HG02938 (cell line): ENCODE results near the gene NOL6.
"Not testable (repeated sequence)": the region's sequence is repeated elsewhere in the genome, so short reads cannot be mapped to it uniquely, and the experiment has no call there.

Experiments used
- ATAC-seq: cut with Tn5 transposase; IDR thresholded peaks from one replicate; pipeline ENCODE4 v1.9.1; 2021; ENCODE audit warnings: mild to moderate bottlenecking, moderate library complexity; ENCODE audit not compliant: unreplicated experiment

Gene NOL6

DNA sequence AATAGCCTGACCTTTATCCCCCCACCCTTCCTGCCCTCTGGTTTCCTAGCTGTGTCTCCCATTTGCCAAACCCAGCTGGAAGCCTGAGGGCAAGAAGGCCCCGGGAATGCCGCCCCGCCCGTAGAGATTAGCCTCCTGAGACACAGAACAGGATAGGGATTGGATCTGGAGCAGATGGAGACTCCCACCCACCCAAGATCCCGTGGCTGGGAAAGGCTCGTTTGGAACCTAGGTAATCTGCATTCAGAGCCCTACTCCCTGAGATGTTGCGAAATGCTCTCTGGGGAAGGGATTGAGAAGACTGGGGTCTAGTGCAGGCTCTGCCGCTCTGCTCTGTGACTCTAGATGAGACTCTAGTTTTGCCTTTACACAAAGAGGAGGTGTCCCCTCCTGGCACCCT lies 37.3 kb downstream of the NOL6 start:
- ATAC-seq = no peak

- no peak for ATAC-seq
Measured at GRCh38 chr9:33435821-33436277, 37.9 kb downstream of the NOL6 start.

- ATAC-seq = no peak
Measured at GRCh38 chr9:33434317-33435105, 39.2 kb downstream of the NOL6 start.

- no peak for ATAC-seq
Measured at GRCh38 chr9:33433871-33434270, 39.9 kb downstream of the NOL6 start.

DNA sequence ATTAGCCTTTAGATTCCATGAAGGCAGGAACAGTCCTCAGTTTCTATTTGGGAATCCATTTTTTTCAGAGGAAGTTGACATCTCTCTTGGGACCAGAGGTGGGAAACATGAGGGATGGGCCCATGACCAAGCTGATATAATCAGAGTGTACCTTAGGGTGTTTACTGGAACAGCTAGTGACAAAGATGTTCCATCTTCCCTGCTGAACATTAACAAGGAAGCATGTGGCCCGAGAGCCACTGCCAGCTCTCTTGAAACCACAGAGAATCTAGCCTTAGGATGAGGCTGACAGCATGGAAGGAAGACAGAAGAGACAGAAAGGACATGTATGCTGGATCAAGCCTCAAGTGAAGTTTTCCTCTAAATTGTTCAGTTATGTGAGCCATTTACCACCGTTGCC lies 42.3 kb downstream of the NOL6 start:
- no peak for ATAC-seq

DNA sequence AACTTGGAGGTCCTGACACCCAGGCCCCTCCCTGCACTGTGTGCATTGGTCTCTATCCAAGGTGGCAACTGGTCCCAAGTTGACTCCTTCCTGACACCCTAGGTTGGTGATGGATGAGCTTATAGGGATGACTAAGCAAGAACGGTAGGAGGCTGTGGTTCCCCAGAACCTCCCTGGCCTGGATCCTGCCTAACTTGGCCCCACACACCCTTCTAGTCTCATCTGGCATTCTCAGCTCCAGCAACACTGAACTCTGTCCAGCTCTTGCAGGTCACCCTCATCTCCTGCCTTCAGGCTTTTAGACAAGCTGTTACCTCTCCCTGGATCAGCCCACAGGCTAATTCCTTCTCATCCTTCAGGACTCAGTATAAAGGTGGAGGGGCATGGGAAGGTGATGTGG lies 42.8 kb downstream of the NOL6 start:
- ATAC-seq = no peak

GRCh38 chr9:33429256-33429985 lies 44.3 kb downstream of the NOL6 start:
- ATAC-seq = no peak

- ATAC-seq = no peak
Measured at GRCh38 chr9:33426843-33427293, 46.9 kb downstream of the NOL6 start.

DNA sequence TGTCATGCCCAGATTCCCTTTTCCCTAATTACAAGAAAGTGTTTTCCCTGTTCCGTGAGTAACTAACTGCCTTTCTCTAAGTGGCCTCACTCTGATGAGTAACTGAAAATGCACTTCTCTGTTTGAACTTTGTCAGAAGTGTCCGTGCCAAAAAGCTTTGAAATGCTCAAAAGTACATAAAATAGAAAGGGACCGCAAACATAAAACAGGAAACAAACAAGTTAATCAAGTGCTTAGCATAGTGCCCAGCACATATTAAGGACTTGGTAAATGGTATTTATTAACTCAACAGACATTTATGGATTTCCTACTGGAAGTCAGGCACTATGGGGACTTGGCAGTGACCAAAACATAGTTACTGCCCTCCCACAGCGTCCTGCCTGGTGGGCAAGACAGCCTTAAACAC lies 48.6 kb downstream of the NOL6 start:
- ATAC-seq = no peak

DNA sequence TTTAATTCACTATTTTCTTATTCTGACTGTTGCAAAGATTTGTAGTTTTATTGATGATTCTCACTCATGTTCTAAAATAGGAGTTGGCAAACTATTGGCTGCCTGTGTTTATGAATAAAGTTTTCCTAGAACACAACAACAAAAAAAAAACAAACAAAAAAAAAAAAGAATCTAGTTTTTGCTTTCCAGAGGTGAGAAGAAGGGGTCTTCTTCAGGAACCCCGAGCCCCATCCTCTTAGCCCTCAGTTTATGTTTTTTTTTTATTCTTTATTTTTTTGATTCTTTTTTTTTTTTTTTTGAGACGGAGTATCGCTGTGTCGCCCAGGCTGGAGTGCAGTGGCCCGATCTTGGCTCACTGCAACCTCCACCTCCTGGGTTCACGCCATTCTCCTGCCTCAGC lies 49.2 kb downstream of the NOL6 start:
- ATAC-seq = not testable (repeated sequence)

DNA sequence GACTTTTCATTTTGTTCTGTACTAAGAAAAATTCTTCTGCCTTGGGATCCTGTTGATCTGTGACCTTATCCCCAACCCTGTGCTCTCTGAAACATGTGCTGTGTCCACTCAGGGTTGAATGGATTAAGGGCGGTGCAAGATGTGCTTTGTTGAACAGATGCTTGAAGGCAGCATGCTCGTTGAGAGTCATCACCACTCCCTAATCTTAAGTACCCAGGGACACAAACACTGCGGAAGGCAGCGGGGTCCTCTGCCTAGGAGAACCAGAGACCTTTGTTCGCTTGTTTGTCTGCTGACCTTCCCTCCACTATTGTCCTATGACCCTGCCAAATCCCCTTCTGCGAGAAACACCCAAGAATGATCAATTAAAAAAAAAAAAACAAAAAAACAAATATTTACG lies 49.7 kb downstream of the NOL6 start:
- ATAC-seq = not testable (repeated sequence)

DNA sequence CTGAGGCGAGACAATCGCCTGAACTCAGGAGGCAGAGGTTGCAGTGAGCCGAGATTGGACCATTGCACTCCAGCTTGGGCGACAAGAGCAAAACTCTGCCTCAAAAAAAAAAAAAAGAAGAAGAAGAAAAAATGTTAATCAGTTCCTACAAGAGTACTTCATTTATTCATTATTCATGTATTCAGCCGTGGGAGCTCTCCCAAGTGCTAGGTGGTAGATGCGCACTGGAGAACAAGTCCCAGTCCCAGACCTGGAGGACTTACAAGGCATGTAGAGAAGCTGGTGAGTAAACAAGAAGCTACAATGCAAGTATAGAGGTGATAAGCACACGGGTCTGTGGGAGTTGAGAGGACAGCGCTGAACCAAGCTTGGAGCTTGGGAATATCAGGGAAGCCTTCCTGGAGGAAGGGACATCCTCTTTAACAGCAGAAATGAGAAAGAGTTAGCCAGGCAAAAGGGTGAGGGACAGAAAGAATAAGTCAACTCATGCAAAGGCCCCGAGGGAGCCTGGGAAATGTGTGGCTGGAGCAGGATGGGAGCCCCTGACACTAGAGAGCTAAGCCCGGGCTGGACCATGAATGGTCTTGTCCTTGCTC lies 53.9 kb downstream of the NOL6 start:
- no peak for ATAC-seq

DNA sequence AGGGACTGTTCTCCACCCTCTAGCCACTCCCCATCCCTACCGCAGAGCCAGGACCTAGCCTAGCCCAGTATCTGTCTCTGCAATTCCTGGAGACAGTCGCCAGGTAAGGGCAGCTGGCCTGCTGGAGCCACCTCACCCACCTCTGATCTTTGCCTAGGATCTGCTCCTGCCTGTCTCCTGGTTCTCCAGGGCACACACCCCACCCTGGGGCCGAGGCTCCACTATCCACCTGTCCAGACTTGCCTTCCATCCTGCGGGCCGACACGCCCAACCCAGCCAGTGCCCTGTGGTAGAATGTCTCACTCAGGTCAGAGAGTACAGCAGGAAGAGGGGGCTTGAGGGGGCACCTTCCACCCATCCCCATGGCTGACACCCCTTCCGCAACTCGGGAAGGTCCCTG lies 55.6 kb downstream of the NOL6 start:
- no peak for ATAC-seq

GRCh38 chr9:33416996-33417395 lies 56.7 kb downstream of the NOL6 start:
- ATAC-seq = no peak

- ATAC-seq = no peak
Measured at GRCh38 chr9:33415501-33416038, 58.2 kb downstream of the NOL6 start.

DNA sequence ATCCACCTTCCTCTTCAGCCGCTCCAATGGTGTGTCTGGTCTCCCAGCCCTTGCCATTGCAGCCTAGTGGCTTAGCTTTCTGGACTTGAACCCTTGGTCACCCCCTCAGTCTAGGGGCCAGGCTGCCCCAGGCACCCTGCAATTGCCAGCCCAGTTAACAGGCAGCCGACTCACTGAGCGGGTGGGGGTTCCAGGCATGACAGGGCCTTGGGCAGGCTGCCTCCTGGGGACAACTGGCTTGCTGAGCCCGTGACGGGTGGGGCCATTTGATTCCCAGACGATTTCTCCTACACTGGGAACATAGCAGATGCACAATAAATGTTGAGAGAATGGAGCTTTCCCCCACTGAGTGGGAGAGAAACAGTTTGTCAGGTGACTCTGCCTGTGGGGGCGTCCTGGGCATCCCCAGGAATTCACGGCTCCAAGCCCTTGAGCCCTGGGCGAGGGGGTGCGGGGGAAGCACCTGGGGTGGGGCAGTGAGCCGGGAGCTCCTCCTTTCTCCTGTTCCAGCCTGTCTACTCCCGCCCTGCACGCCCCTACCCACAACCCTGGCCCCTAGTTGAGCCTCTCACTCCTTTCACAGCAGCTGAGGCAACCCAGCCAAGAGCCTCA lies 58.7 kb downstream of the NOL6 start:
- no peak for ATAC-seq

GRCh38 chr9:33414268-33414667 lies 59.5 kb downstream of the NOL6 start:
- no peak for ATAC-seq
